ENCODE data around the gene GPR180.

DNA sequence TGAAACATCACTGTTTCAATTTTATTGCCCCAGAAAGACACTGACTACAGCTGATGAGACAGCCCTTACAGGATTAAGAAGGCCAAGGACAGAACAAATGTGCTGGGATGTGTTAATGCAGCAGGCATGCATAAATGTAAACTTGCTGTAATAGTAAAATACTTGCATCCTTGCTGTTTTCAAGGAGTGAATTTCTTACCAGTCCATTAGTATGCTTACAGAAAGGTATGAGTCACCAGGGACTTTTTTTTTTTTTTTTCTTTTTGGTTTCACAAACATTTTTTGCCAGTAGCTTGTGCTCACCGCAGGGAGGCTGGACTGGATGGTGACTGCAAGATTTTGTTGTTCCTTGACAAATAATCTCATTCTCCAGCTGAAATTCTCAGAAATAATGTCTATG lies 55.1 kb downstream of the GPR180 start:
- no peak for TF ChIP-seq EZH2 (IDR thresholded peaks at IDR 0.05; ENCODE audit: insufficient read depth, poor library complexity, severe bottlenecking)
- no peak for TF ChIP-seq EZH2phosphoT487 (IDR thresholded peaks at IDR 0.05; ENCODE audit: insufficient read depth, low read depth)

Data from GM23248 (cell line).